GM12891 (cell line): ENCODE measurements around the gene LRRC49.

Experiments used
- POLR2A ChIP-seq: IDR thresholded peaks from 2 replicates; pipeline ENCODE4 v1.6.1; 2011; ENCODE audit warnings: low read depth, low read length, control low read depth
- POLR2AphosphoS5 ChIP-seq: IDR thresholded peaks from 2 replicates; pipeline ENCODE4 v1.6.1; 2011; ENCODE audit warnings: low read depth, low read length, control low read depth
- POU2F2 ChIP-seq: IDR thresholded peaks from 2 replicates; pipeline ENCODE4 v1.6.1; 2011; ENCODE audit warnings: low read depth, mild to moderate bottlenecking, control low read depth, low read length, moderate library complexity

- TF ChIP-seq POLR2AphosphoS5 (no peak), POLR2A (no peak), POU2F2 (no peak)
Observed at GRCh38 chr15:70920981-70921696, 28.5 kb downstream of the LRRC49 start.
